ENCODE measurements around the gene RGS9BP. TPM values are rescaled to one million over a fixed set of nuclear protein-coding genes. Genes with fewer than 3 reads are reported as not detected.

The RGS9BP gene
- total RNA-seq, 4 donors from 2014 or later = 3.9 to 10.6 (median 6.0) TPM

DNA sequence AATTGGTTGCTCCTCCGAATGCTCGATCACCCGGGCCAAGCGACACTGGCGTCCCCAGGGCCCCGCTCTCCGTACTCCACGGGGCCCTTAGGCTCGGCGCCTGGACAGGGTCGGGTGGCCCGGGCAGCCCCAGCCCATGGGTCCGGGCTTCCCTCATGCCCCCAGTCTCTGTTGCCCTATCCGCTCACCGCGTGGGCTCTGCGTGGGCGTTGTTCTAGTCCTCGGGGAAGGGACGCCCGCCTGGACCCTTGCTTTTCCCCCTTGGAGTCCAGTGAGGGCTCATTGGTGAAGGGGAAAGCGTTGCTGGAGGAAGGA is 45.2 kb downstream of the RGS9BP start:
- no peak for ATAC-seq
- TF ChIP-seq, protein P1, sequence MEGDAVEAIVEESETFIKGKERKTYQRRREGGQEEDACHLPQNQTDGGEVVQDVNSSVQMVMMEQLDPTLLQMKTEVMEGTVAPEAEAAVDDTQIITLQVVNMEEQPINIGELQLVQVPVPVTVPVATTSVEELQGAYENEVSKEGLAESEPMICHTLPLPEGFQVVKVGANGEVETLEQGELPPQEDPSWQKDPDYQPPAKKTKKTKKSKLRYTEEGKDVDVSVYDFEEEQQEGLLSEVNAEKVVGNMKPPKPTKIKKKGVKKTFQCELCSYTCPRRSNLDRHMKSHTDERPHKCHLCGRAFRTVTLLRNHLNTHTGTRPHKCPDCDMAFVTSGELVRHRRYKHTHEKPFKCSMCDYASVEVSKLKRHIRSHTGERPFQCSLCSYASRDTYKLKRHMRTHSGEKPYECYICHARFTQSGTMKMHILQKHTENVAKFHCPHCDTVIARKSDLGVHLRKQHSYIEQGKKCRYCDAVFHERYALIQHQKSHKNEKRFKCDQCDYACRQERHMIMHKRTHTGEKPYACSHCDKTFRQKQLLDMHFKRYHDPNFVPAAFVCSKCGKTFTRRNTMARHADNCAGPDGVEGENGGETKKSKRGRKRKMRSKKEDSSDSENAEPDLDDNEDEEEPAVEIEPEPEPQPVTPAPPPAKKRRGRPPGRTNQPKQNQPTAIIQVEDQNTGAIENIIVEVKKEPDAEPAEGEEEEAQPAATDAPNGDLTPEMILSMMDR (IDR thresholded peaks at IDR 0.05 in 4 of 5, conservative IDR thresholded peaks at IDR 0.05 in 1 of 5) = no peak
- no peak for TF ChIP-seq POLR2A (IDR thresholded peaks at IDR 0.05)
- in situ Hi-C loops (cut with MboI; ENCODE audit: low sequenced_read_pairs in 4 of 4) (no loop called here), intact Hi-C loops (cut with DNase I; ENCODE audit: low total_unique reads) (no loop called here)
- Histone ChIP-seq H3K27ac (no peak overlapping the region), H3K36me3 (no peaks in the 10 kb centered on the region), H3K4me1 (no peaks in the 10 kb centered on the region), H3K9me3 (no peaks in the 10 kb centered on the region), H3K4me3 (no peak overlapping the region), H3K27me3 (no peaks in the 10 kb centered on the region)
- no peak for DNase-seq

Other genes with a start within 250 kb of the RGS9BP start
- 100 to 1,000 TPM; 121 to 201 (median 170) TPM for gene PDCD5, start 94.7 kb upstream of the RGS9BP start, total RNA-seq
- 10 to 100 TPM; 36.4 to 78.3 (median 53.5) TPM for gene ANKRD27, start 668 bp upstream of the RGS9BP start, total RNA-seq
- gene NUDT19, start 16.0 kb downstream of the RGS9BP start, total RNA-seq = 10 to 100 TPM; 28.8 to 34.8 (median 29.2) TPM
- 1 to 10 TPM in 1 of 4 donors, under 1 TPM in 3; 0.10 to 1.0 (median 0.37) TPM for gene TDRD12, start 43.9 kb downstream of the RGS9BP start, total RNA-seq
- gene SLC7A9, start 193.9 kb downstream of the RGS9BP start, total RNA-seq = under 1 TPM in 1 of 4 donors, not detected in 3; 0.44 TPM

All from gastrocnemius medialis (tissue), 4 donors.